Vagina (tissue), 2 donors: ENCODE results near the gene TBC1D24.
A peak's percentile ranks its signal among the peaks of the same experiment; 100 is the strongest.

Experiments used
- CTCF ChIP-seq, 3 experiments: fragments of 450-650 bp in 2 of 3; fragments of 200-600 bp in 1 of 3; sonication (generic) in 1 of 3; IDR thresholded peaks; one replicate each; pipeline ENCODE4 v1.5.1; 2017 to 2019; ENCODE audit warnings: antibody characterized with exemption in 3 of 3, mild to moderate bottlenecking in 2 of 3, moderate library complexity in 2 of 3
- POLR2A ChIP-seq, 2 donors: fragments of 450-650 bp; IDR thresholded peaks; one replicate each; pipeline ENCODE4 v1.6.1; 2017; ENCODE audit warnings: antibody characterized with exemption in 2 of 2, mild to moderate bottlenecking in 2 of 2, moderate library complexity in 2 of 2
- POLR2AphosphoS5 ChIP-seq, 2 donors: sonication (generic); formaldehyde crosslinking; IDR thresholded peaks; one replicate each; pipeline ENCODE4 v1.9.0; 2017; ENCODE audit warnings: antibody characterized with exemption in 2 of 2, mild to moderate bottlenecking in 2 of 2, low read depth in 1 of 2; ENCODE audit not compliant: insufficient read depth in 1 of 2

GRCh38 chr16:2459647-2460390 is 15.1 kb upstream of the TBC1D24 start, which contains the start of gene TEDC2:
- TF ChIP-seq CTCF (IDR thresholded peaks at IDR 0.05) (no peak), POLR2A (IDR thresholded peaks at IDR 0.05) (no peak), POLR2AphosphoS5 (IDR thresholded peaks at IDR 0.05; ENCODE audit: insufficient read depth in 1 of 2, low read depth in 1 of 2) (peak; percentile 64 to 83)
